GM21529 (cell line): Measurements from ENCODE around the gene SNTG2.
"Not testable (repeated sequence)": the region's sequence is repeated elsewhere in the genome, so short reads cannot be mapped to it uniquely, and the experiment has no call there.

Experiments used
- ATAC-seq: cut with Tn5 transposase; IDR thresholded peaks from one replicate; pipeline ENCODE4 v1.9.1; 2021; ENCODE audit not compliant: unreplicated experiment

SNTG2 gene

DNA sequence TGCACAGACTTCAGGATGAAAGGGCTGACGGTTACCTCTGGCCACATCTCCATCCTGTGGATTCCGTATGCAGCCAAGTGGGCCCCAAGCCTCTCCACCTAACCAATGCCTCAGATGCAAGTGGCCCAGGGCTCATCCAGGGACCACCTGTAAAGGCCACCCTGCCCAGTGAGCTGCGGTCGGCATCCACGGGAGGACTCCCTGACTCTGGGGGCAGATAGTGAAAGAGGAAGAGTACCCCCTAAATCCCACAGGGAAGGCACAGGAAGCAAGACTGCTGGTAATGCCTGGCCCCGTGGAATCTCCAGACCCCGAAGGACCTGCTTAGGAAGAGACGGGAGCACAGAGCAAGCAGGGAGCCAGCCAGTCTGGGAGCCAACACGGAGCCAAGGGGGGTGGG is 451.4 kb downstream of the SNTG2 start:
- no peak for ATAC-seq

DNA sequence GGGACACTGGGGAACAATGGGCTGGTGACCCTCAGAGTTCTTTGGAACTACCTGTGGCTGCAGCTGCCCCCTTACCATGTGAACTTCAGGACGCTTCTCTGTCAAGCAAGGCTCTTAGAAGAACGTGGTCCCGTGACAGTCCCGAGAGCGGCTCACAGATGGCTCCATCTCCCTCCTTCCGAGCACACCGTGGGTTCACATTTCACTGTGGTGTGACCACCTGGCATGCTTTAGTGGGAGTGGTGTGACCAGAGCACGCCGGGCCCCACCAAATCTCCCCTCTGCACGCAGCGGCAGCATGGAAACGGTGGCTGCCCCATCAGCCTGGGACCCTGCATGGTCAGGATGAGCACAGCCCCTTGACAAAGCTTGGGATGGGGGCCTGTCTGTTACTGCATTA is 452.9 kb downstream of the SNTG2 start:
- no peak for ATAC-seq

DNA sequence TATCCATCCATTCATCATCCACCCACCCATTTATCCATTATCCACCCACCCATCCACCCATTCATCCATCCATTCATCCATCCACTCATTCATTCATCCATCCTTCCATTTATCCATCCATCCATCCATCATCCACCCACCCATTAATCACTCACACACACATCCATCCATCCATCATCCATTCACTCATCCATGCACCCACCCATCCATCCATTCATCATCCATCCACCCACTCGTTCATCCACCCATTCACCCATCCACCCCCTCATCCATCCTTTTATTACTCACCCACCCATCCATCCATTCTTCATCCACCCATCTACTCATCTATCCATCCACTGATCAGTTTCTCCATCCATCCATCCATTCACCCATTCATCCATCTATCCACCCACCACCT is 454.5 kb downstream of the SNTG2 start:
- no peak for ATAC-seq

DNA sequence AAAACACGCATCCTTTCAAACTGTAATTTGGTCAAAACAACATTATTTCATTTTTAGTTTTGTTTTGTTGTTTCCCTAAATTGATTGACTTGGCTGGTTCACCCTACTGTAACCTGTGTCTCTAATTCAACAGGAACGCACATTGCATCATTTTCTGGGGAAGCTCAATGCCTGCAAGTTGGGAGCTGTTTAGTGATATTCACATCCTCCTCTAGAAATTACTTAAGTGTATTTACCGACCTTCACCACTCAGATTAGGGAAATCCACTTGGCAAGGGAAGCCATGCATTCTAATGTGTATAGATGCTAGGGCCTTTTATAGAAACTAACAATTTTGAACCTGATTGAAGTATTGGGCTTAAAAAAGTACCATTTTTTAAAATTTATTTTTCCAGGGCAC is 455.3 kb downstream of the SNTG2 start:
- ATAC-seq = no peak

DNA sequence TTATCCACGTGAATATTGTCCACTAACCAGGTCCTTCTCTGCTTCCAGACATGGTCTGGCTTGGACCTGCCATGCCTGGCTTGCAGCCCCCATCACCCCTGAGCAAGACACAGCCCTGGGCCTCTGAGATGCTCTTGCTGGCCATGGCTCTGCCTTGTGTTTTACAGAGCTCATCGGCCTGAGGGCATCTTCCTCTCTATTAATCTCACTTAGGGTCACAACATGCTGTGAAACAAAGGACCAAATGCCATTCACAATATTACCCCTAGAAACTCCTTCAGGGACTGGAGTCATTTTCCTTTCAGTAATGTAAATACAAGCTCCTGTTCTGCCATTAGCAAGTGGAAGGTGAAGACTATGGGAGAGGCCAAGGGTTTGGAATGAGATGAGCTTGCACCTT is 455.8 kb downstream of the SNTG2 start:
- ATAC-seq = no peak

DNA sequence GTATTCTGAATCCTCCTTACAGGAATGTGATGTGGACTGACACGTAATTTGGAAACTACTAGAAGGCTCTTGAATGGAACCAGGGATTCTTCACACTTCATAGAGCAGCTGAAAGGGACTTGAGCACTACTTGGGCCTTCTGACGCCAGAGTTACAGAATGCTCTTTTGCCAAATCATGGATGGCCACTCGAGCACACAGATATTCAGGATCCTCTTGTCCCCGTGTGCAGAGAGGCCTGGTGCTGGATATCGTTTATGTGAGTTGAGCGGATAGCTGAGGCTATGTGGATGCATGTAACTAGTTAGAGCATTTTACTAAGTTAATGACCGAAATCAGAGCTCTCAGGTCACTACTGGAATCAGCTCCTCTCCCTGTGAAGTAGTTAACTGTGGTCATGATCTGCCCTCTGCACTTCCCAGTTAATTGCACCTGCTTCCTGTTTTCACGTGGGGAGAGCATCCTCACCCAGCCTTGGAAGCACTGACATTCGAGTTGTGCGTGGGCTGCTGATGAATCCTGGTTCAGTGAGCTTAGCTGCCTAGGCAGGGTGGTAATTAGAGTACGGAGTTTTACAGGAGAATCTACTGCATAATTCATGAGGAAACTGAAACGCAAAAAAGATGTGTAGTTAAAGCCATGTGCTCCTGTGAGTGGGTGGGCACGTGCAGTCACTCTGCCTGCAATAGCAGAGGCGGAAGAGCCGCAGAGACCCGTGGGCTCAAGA is 457.5 kb downstream of the SNTG2 start:
- no peak for ATAC-seq

DNA sequence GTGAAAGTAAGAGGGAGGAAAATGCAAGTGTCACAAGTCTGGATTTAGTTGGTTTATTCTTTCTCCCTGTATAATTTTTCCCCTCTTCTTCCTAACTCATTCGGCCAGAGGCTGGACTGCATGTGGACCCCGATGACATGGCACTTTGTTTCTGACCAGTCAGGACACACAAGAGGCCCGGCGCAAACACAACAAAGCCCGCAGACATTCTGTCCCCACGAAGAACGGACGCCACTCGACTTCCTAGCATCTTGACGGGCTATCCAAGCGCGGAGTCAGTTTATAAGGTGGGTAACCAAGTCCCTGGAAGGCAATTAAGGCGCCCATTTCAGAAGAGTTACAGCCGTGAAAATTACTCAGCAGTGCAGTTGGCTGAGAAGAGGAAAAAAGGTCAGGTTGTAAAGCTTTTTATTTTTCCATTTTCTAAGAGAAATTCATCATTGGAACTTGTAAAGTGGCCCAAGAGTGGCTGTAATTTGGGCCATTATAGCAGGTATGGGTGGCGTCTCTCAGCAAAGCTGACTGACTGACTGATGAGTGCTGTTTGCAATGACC is 462.6 kb downstream of the SNTG2 start, which contains the start of gene TPO:
Gene TPO (plus strand): TSS at position 308 of the 555 bp plus-strand sequence. CDS start 946 bp downstream, outside the sequence.
- ATAC-seq = no peak

DNA sequence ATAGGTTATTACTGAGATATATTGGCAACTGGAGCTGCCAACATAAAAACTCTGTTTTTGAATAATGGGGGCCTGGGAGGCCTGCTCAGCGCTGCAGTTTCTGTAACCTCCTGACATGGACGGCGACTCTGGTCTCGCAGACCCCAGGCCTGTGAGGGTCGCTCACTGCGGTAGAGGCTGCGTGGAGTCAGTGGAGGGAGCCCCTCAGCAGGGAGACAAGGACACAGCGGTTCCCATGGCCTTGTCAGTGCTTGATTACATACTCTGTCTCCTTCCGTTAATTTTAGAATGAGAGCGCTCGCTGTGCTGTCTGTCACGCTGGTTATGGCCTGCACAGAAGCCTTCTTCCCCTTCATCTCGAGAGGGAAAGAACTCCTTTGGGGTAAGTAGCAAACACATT is 463.5 kb downstream of the SNTG2 start:
- no peak for ATAC-seq

DNA sequence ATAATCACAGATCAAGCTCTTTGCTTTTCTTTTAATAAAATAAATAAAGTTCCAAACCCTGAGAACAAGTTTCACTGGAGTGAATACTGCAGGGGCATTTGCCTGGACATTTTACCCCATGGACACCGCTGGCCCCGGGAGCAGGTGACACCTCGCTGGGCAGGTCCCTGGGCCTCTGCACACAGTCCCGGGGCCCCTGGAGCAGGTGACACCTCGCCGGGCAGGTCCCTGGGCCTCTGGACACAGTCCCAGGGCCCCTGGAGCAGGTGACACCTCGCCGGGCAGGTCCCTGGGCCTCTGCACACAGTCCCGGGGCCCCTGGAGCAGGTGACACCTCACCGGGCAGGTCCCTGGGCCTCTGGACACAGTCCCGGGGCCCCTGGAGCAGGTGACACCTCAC is 464.3 kb downstream of the SNTG2 start:
- ATAC-seq = not testable (repeated sequence)

DNA sequence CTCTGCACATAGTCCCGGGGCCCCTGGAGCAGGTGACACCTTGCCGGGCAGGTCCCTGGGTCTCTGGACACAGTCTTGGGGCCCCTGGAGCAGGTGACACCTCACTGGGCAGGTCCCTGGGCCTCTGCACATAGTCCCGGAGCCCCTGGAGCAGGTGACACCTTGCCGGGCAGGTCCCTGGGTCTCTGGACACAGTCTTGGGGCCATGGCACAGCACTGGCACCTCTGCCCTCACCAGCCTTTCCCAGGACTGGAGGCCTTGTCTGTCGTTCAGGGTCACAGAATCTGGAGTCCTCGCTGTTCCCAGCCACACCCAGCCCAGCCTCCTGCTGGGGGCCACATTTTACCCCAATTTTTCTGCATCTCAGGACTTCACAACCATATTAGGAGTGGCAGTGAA is 464.9 kb downstream of the SNTG2 start:
- no peak for ATAC-seq
